ENCODE measurements around the gene BMP6.
"Not testable (repeated sequence)": the region's sequence is repeated elsewhere in the genome, so short reads cannot be mapped to it uniquely, and the experiment has no call there.

Gene BMP6

DNA sequence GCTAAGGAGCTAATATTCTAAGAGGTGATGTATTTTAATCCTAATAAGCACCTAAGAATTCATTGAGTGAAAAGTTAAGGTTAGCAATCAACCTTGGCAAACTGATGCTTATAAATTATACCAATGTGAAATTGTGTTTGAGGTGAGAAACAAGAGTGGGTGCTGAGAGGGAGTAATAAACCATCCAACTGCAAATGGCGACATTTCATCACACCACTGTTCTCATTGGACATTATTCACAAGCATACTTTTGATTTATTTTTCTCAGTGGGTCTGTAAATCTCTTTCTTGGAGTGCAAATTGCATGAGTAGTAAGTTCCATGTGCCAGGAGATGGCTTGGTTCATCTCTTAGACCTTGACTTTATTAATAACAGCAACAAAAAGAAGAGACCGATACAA, 71.5 kb downstream of the BMP6 start:
- no peak for DNase-seq

DNA sequence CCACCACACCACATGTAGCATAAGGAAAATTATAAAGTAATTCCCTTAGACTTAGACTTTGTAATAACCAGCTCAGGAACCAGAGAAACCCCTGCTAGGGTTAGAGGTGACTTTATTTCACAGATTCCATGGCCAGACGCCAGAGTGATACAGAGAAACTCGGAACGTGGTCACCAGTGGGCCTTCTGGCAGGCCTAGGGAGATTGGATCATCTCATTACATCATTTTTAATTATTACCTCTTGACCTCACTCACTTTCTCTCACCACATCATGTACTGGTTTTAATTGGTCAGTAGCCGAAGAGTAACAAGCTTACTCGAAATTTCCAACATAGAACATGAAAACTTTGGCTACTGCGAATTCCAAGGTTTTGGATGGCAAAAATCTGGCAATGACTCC, 72.9 kb downstream of the BMP6 start:
- DNase-seq: no peak

GRCh38 chr6:7802662-7803061, 76.8 kb downstream of the BMP6 start:
- DNase-seq: no peak

GRCh38 chr6:7803214-7803613, 77.3 kb downstream of the BMP6 start:
- DNase-seq: no peak

DNA sequence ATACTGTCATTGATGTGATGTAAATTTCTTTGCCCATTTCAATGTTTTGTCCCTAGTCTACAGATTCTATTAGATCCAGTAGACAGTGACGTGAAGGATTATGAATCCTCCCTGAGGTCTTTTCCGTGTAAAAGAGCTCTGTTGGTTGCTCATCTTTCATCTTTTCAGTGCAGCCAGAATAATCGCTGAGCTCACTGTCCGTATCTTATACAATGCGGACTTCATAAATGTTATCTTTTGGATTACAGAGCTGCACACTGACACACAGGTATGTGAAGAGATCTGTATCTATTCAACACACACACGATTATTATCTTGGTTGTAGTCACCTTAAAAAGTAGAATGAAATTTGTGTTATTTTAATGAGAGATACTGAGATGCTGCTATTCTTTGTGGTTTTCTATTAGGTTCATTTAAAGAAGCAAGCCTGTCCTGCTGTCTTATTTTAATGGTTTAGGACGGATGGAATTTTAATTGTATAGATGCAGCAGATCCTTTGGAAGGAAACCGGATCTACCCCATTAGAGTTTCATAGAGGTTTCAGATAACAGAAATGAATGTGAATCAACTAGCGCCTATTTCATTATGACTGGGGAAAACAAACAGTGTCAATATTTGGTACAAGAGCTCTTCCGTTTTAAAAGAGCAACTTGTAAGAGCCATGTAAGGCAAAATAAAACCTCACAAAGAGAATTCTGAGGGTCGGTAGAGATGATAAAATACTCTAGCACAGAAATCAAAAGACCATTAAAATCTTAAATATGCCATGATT, 79.4 kb downstream of the BMP6 start:
- no peak for DNase-seq

GRCh38 chr6:7805850-7806214, 79.9 kb downstream of the BMP6 start:
- DNase-seq: no peak

GRCh38 chr6:7806711-7807110, 80.8 kb downstream of the BMP6 start:
- no peak for DNase-seq

DNA sequence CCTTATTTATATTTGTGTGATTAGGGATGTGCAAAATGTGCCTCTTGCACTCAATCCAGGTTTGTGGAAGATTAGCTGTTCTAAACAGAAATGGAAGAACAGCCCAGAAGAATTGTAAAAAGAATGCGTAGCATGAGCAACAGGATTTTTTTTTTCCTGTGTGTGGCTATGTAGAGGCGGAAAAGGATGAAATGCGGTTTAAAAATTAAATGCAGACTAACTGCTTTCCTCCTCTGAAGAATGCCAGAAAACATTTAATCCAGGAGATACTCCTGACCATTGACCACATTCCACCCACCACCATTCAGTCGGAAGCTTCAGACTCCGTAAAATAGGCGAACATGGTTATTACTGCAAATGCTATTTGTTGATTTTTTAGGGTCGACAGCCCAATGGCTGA, 83.4 kb downstream of the BMP6 start:
- DNase-seq: no peak

DNA sequence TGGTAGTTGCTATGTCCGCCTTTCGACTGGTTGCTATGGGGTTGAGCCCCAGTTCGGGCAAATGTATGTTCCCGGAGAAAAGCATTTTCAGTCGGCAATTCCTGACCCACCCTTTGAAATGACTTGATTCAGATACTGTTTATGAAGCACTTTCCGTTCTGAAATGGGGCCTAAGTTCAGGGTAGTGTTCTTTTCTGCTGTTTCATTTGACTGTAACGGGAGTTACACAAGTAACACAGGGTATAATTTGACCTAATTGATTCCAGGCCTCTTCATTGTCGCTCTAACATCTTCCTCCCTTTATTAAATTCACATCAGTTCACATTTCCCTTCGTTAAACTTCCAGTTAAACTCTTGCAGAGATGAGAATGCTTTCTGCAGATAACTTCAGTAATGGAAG, 85.5 kb downstream of the BMP6 start:
- no peak for DNase-seq

GRCh38 chr6:7812623-7813022, 86.7 kb downstream of the BMP6 start:
- DNase-seq: no peak

GRCh38 chr6:7813193-7813592, 87.3 kb downstream of the BMP6 start:
- no peak for DNase-seq

GRCh38 chr6:7813704-7814103, 87.8 kb downstream of the BMP6 start:
- no peak for DNase-seq

DNA sequence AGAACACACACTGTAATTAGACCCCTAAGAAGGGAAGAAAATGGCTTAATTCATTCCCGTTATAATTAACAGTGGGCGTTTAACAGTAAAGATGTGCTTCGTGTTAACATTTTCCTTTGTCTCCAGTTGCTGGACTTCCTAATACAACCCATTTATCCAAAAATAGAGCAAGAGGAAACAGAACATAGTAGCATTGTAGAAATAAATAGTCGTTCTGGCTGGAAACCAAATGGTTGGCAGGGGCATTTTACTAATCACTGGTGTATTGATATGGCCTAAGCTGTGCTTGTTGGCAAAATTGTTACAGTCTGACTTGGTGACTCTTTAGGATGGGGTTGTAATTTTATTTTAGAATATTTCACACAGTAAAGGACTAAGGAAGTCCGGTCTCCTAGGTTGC, 89.8 kb downstream of the BMP6 start:
- no peak for DNase-seq

GRCh38 chr6:7817184-7817583, 91.3 kb downstream of the BMP6 start:
- DNase-seq: not testable (repeated sequence)

GRCh38 chr6:7818257-7819214, 92.6 kb downstream of the BMP6 start:
- DNase-seq: no peak

GRCh38 chr6:7819431-7820015, 93.6 kb downstream of the BMP6 start:
- DNase-seq: no peak

- no peak for DNase-seq
Observed at GRCh38 chr6:7820288-7820835, 94.5 kb downstream of the BMP6 start.

- DNase-seq: no peak
Observed at GRCh38 chr6:7821426-7821825, 95.5 kb downstream of the BMP6 start.

- no peak for DNase-seq
Observed at GRCh38 chr6:7823552-7823951, 97.7 kb downstream of the BMP6 start.

GRCh38 chr6:7825986-7826385, 100.1 kb downstream of the BMP6 start:
- no peak for DNase-seq

GRCh38 chr6:7827142-7827541, 101.2 kb downstream of the BMP6 start:
- DNase-seq: no peak

GRCh38 chr6:7828124-7828523, 102.2 kb downstream of the BMP6 start:
- no peak for DNase-seq
